GM18508 (cell line): ENCODE results near the gene CNTNAP5.

Experiments
- ATAC-seq: cut with Tn5 transposase; IDR thresholded peaks from one replicate; pipeline ENCODE4 v1.9.1; 2021; ENCODE audit warnings: moderate number of reproducible peaks; ENCODE audit not compliant: insufficient read depth, unreplicated experiment

The CNTNAP5 gene

DNA sequence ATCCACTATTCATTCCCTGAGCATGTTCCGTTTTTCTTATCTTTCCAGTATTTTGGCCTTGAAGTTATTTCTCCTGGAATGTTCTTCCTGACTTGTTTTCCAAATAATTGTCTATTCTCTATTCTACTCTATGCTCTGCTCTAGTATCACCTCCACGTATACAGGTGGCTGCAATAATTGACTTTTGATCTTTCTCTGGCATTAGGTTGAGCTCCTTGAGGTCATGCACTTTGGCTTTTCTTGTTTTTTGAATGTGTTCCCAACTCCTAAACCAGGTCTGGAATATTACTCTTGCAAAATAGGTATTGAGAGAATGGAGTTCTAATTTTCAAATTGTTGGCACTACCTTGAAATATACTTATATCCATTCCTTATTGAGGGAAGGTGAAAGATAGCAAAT is 550.4 kb downstream of the CNTNAP5 start:
- ATAC-seq, result no peak

DNA sequence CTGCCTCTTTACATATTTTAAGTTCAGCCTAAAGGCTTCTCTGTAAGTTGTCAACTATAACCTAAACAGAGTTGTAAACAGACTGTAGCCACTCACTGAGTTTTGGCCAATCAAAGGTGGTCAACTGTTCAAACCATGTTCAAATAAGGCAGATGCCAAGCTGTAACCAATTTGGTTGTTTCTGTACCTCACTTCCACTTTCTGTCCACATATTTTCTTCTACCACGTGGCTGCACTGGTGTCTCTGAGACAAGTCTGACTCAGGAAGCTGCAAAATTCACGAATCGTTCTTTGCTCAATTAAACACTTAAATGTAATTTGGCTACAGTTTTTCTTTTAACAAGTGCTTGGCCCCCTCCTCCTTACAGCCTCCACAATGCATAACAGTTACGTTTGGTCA is 555.2 kb downstream of the CNTNAP5 start:
- no peak for ATAC-seq

DNA sequence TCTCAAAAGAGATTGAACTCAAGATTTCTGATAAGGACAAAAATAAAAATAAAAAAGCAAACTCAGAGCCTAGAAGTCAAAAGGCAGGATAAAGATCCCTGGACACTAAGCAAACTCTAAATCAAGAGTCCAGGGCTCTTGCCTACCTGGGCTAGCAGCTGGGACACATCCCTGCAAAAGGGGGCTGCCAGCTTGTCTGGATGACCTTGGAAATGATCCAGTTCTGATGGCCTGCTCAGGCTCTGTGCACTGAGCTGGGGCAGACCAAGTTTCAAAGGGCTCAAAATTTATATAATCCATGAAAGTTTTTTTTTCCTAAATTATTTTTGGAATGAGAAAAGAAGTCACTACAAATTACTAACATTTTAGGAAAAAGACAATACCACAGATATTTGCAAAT is 557.3 kb downstream of the CNTNAP5 start:
- no peak for ATAC-seq

DNA sequence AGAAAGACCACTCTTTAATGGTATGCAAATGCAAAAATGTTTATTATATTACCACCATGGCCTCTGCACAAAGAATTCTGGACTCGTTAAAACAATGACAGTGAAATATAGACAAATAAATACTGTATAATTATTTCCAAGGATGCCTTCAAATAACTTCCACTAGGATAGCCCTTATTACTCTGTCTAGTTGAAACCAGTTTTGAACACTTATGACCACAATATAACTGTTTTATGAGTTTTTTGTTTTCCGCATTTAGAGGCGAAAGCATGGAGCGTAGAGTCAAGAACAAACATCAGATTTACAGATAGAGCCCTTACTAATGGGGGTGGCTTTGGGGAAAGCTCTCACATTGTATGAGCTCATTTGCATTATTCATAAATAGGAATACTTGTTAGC is 559.5 kb downstream of the CNTNAP5 start:
- ATAC-seq, result no peak

DNA sequence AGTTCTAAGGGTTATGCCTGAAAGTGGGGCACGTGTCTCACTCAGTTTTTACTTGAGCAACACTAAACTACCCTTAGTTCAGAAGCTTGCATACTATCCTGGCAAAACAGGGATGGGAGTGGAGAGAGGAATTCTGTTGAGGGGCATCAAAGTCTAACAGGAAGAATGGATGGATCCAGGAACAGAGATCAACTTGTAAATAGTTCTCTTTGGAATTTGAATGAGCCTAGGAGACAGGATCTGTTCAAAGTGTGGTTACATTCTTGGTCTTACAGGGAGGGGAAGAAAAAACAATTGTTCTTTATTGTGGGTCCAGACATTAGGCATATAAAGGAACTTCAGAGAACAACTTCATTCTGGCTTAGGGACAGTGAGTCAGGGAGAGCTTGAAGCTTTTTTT is 560.2 kb downstream of the CNTNAP5 start:
- no peak for ATAC-seq

DNA sequence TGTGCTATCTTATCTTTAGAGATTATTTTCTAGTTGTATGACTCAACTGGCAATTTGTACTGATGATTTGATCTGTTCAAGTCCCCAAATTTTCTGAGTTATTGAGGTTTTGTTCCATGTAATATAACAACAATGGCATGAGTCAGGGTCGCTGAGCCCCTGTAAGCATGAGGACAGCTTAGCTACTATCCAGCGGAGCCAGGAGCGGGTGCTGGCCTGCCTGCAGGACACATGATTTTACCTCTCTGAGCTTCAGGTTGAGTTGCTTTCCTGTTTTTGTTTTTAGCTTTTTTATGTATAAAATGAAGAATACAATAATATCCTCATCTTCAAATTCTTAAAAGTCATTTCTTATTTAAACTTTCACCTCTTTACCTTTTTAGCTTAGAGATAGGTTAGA is 561.1 kb downstream of the CNTNAP5 start:
- ATAC-seq, result no peak

DNA sequence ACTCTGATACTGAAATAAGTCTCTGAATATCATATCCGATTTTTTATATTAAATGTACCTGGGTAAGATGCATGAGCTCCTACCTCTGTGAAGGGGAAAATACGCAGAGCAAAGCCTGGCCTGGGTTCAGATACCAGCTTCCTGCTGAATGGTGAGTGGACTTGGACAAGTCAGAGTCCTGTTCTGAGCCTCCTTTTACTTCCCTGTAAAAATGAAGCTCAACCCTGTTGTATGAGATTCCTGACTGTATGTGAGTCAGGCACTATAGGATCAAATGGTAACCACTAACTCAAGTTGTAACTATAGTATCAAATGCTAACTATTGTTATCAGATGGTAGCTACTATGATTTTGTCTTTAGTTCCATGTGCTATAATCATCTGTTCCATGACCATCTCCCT is 561.7 kb downstream of the CNTNAP5 start:
- ATAC-seq, result no peak

DNA sequence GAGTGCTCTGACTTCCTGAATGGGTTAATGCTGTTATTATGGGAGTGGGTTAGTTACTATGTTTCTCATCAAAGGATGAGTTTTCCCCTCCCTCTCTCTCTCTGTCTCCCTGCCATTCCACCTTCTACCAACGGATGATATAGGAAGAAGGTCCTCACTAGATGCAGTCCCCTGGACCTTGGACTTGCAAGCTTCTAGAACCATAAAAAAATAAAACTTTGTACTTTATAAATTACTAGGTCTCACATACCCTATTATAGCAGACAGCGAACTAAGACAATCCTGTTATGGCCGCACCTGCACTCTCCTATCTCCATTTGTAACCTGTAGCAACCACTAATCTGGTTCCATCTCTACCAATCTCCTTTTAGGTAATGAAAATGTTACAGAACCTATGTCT is 564.9 kb downstream of the CNTNAP5 start:
- ATAC-seq, result no peak

DNA sequence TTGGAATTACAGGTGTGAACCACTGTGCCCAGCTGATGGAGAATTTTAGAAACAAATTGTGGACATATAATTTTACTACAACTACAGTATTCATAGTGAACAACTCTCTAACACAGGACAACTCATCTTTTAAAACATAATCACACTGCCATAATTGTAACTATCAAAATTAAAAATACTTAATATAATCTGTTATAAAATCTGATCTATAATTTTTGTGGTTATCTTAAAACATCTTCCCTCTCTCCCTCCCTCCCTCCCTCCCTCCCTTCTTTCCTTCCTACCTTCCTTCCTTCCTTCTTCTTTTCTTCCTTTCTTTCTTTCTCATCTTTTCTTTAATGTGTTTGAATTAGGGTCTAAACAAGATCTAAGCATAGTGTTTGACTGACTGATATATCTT is 577.7 kb downstream of the CNTNAP5 start:
- no peak for ATAC-seq

DNA sequence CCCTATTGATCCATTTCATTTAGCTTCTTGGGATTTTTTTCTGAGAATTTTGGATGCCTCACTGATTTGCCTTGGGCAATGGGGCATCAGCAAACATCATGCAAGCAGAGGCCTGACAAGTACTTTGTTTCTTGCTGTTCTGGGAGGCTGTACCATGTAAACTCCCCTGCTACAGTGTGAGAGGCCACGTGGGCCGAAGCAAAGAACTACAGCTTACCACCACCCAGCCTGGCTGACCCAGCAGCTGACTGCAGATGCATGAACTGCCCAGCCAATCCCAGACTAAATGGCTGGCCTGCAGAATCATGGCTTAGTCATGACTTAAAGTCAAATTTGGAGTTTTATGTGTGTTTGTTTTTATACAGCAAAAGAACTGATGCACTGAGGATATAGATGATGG is 579.9 kb downstream of the CNTNAP5 start:
- no peak for ATAC-seq

DNA sequence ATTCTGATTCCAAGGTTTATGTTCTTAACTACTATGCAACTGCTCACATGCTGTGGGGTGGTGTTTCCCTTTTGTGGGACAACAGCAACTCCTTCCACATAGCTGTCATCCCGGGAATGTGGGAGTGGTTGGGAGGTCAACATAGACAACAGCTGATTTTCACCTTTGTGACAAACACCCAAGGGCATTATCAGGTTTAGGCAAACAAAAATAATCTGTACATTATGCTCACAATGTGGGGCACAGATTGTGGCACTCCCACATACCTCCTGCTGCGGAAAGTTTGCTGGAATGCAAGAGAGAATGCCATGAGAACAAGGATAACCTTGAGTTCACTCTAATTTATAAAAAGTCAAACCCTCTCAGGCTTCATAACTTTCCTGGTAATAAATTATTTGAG is 582.6 kb downstream of the CNTNAP5 start:
- no peak for ATAC-seq

DNA sequence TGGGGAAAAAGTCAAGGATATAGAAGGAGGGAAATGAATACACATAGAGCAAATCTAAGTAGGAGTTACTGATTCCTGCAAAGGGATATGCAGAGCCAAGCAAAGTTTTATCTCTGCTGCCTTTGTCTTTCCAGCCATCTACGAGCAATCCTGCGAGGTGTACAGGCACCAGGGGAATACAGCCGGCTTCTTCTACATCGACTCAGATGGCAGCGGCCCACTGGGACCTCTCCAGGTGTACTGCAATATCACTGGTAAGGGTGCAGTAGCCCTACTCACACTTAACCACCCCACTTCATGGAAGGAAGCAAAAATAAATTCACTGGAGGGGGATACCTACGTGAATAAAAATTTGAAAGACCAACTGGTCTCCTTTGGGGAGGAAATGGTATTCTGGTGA is 584.6 kb downstream of the CNTNAP5 start:
- no peak for ATAC-seq

DNA sequence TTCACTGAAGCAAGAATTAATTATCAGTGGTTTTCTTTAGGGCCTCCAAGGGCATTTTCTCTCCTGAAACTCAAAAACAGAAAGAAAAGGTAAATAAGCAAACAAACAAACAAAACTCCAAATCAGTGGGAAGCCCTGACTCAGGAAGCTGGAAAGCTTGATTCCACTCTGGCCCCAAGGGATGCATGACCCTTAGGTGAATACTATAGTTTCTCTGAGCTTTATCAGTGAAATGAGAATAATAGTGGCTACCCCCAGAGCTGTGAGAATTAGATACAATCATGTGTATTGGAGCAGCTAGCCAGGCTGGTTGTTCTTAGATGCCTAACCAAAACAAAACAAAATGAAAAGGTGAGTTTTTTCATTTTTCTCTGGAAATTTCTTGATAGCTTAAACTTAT is 585.1 kb downstream of the CNTNAP5 start:
- ATAC-seq, result no peak

DNA sequence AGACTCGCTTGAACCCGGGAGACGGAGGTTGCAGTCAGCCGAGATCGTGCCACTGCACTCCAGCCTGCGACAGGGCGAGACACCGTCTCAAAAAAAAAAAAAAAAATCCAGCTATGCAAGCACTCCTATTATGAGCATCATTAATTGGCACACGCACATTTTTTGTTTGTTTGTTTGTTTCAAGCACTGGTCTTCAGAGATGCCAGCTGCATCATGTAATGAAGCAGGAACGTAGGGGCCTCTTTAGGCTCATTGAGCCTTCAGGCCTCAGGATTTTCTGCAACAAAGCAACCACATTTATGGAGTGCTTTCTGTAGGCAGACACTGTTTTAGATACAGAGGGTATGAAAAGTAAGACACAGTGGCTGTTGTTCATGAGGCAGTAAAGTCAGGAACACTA is 585.8 kb downstream of the CNTNAP5 start:
- ATAC-seq, result no peak

DNA sequence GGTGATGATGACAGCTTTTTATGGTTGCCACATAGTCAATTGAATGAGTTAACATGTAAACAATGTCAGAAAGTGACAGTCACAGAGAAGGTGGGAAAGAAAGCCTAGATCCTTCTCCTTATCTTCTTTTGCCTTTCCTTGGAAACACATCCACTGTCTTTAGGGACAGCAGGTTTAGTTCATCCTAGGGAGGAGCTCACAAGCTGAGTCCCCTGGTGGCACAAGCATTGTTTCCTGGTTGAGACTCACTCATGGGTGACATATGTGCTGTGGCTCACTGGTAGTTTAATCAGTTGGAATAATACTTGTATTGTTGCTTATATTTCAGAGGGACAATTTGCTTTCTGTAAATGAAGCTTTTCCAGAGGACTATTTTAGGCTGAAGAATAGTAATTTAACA is 598.5 kb downstream of the CNTNAP5 start:
- no peak for ATAC-seq

DNA sequence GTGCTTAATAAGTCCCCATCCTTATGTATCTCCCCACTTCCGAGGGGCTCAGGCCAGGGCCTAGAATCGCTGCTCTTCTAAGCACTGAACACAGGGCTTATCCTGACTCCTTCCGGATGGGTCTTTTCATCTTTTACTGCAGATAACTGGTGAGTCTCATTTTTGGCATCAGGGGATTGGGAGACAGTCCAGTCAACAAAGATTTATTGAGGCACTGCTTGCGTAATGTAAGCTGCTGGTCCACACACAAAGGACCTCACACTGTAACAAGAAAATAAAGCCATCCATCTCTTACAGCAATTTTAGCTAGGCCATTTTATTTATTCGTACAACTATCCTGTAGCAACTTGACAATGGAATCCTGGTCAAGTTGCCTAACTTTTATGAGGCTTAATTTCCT is 600.5 kb downstream of the CNTNAP5 start:
- no peak for ATAC-seq

DNA sequence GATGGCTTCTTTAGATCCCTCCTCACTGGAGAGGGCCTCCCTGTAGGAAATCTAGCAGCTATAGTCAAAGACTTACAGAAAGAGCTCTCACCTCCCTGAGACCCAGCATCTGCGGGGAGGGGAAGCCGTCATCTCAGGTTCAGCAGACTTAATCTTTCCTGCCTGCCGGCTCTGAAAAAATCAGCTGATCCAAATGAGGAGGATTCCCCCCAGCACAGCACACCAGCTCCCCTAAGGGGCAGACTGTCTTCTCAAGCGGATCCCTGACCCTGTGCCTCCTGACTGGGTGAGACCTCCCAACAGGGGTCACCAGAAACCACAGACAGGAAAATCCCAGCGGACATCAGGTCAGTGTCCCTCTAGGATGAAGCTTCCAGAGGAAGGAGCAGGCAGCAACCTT is 601.9 kb downstream of the CNTNAP5 start:
- no peak for ATAC-seq

DNA sequence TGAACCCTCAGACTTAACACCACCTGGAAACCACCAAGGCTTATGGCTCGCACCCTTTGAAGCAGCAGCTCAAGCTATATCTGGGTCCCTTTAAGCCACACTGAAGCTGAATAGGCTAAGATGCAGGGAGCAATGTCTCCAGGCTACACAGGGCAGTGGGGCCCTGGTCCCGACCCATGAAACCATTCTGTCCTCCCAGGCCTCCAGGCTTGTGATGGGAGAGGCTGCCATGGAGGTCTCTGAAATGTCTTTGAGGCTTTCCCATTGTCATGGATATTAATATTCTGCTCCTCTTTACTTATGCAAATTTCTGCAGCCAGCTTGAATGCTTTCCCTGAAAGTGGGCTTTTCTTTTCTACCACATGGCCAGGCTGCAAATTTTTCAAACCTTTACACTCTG is 608.7 kb downstream of the CNTNAP5 start:
- ATAC-seq, result no peak

DNA sequence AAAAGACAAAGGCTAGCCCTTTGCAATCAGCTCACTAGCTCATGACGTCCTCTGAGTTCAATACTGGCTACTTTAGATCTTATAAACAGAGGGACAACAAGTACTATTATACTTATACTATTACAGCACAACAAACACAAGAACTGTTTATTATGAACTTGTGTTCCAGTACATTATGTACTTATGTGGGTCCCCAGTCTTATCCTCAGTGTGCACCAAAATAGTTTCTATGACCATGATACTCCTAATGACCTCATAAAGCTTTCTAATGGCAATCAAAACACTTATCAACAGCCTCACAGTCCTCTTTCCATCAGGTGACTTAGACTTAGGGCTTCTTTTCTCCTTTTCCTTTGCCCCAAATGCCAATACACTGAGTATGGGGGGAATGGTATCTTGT is 614.4 kb downstream of the CNTNAP5 start:
- ATAC-seq, result no peak

DNA sequence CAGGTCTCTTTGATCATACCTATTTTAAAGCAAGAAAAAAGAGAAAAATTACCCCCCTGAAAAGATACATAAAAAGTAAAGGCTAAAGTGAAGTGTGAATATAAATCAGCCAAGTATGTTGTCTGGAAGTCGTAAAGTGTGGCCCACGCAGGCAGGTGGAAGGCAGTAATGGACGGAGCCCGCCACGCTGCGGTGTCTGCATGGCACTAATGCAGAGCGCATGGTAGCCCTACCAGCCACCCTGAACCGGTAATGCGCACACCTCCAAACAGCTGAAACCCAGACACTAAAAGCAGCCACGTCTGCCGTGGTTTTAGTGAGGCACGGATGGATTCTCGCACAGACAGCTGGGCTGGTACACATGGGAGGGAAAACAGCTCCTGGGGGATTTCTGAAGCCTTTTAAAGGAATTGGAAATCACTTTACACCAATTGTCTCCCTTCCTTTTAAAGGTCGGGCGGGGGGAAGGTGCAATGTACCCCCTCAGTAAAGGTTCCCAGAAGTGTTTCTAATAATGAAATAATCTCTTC is 615.2 kb downstream of the CNTNAP5 start:
- no peak for ATAC-seq

DNA sequence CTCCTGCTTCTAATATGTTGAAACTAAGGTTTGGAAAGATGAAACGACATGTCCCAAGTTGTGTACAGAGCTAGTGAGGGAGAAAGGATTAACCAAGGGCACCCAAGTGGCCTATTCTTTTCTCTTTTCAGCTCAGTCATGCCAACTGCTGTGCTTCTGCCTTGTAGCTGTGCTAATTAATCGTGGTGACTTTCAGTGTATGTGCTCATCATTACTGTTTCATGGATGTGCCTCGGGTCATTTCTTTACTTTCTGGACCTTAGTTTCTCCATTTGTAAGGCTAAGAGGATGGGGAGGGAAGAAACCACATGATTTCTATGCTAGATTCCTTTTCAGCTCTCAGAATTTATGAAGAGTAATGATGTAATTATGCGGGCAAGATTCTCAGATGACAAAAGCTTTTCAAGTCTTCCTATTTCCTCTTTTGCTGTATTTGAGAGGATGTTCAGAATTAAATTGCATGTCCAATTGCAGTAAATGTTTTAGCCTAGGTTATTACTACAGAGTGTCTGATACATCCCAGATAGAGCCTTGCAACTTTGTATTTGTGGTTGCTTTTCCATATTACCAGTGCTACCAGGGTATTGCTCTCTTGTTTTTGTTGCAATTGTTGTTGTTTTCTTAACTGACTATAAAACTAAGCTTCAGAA is 621.2 kb downstream of the CNTNAP5 start:
- ATAC-seq, result no peak

DNA sequence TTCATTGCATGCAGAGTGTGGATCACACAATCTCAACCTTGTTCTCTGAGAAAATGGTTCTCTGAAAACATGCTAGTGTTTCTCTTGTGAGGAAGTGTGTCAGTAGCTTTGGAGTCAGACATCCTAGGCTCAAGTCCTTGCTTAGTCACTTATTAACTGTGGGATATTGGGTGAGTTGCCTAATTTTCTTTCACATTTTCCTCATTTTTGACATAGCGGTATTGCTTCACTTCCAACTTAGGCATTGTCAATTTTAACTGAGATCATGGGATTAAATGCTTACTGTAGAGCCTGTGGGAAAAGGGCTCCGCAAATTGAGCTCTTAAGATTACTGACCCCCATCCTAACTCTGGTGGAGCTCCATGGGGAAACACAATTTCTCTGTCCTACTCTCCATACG is 622.2 kb downstream of the CNTNAP5 start:
- ATAC-seq, result no peak

DNA sequence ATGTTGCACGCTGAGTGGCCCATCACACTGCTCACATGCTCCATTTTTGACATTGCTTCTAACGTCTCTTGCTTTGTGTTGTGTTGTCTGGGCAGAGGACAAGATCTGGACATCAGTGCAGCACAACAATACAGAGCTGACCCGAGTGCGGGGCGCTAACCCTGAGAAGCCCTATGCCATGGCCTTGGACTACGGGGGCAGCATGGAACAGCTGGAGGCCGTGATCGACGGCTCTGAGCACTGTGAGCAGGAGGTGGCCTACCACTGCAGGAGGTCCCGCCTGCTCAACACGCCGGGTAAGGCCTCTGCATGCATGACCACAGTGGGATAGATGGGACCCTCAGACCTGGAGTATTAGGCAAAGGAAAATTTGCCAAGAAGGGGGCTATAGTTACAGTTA is 622.6 kb downstream of the CNTNAP5 start:
- no peak for ATAC-seq
